Measurements from ENCODE around the gene TADA2A.
A peak's percentile ranks its signal among the peaks of the same experiment; 100 is the strongest.

Gene TADA2A

GRCh38 chr17:37406635-37407461 lies at the start of gene TADA2A, which contains the start of gene ACACA:
TADA2A (plus strand) TSS chr17:37406886; CDS start chr17:37411366, 4,480 bp downstream.
ACACA (minus strand) TSS chr17:37406836; CDS start chr17:37406299, 537 bp downstream.
- DNase-seq = peak; percentile 58 to 75

- peak; percentile 18 to 19 for DNase-seq
Observed at GRCh38 chr17:37358098-37358829, 48.4 kb upstream of the TADA2A start.

- peak; percentile 87 to 88 for DNase-seq
Observed at GRCh38 chr17:37358830-37359681, 47.6 kb upstream of the TADA2A start.

- no peak for DNase-seq
Observed at GRCh38 chr17:37359682-37360188, 47.0 kb upstream of the TADA2A start.

- no peak for DNase-seq
Observed at GRCh38 chr17:37360632-37361031, 46.1 kb upstream of the TADA2A start.

- DNase-seq = no peak
Observed at GRCh38 chr17:37361543-37361942, 45.1 kb upstream of the TADA2A start.

GRCh38 chr17:37365589-37365988 lies 41.1 kb upstream of the TADA2A start:
- no peak for DNase-seq

- no peak for DNase-seq
Observed at GRCh38 chr17:37368577-37368976, 38.1 kb upstream of the TADA2A start.

- DNase-seq = peak; percentile 45 to 62
Observed at GRCh38 chr17:37373530-37374159, 33.0 kb upstream of the TADA2A start.

- no peak for DNase-seq
Observed at GRCh38 chr17:37375706-37376105, 31.0 kb upstream of the TADA2A start, which contains the start of gene C17orf78. C17orf78 (plus strand) TSS chr17:37375985; CDS start chr17:37376093, 108 bp downstream.

- DNase-seq = no peak
Observed at GRCh38 chr17:37382056-37382455, 24.6 kb upstream of the TADA2A start.

GRCh38 chr17:37384560-37385149 lies 22.0 kb upstream of the TADA2A start:
- DNase-seq = no peak

GRCh38 chr17:37385474-37385990 lies 21.2 kb upstream of the TADA2A start:
- DNase-seq = no peak

- no peak for DNase-seq
Observed at GRCh38 chr17:37386462-37386861, 20.2 kb upstream of the TADA2A start.

- no peak for DNase-seq
Observed at GRCh38 chr17:37388266-37388665, 18.4 kb upstream of the TADA2A start.

GRCh38 chr17:37389160-37389559 lies 17.5 kb upstream of the TADA2A start:
- DNase-seq = no peak

- DNase-seq = no peak
Observed at GRCh38 chr17:37391146-37391545, 15.5 kb upstream of the TADA2A start.

GRCh38 chr17:37392024-37392590 lies 14.6 kb upstream of the TADA2A start:
- no peak for DNase-seq

- no peak for DNase-seq
Observed at GRCh38 chr17:37393352-37393751, 13.3 kb upstream of the TADA2A start.

- no peak for DNase-seq
Observed at GRCh38 chr17:37399265-37399803, 7.4 kb upstream of the TADA2A start.

- no peak for DNase-seq
Observed at GRCh38 chr17:37400505-37400904, 6.2 kb upstream of the TADA2A start.
